Measurements from ENCODE around the gene MYO7B.

Gene MYO7B

DNA sequence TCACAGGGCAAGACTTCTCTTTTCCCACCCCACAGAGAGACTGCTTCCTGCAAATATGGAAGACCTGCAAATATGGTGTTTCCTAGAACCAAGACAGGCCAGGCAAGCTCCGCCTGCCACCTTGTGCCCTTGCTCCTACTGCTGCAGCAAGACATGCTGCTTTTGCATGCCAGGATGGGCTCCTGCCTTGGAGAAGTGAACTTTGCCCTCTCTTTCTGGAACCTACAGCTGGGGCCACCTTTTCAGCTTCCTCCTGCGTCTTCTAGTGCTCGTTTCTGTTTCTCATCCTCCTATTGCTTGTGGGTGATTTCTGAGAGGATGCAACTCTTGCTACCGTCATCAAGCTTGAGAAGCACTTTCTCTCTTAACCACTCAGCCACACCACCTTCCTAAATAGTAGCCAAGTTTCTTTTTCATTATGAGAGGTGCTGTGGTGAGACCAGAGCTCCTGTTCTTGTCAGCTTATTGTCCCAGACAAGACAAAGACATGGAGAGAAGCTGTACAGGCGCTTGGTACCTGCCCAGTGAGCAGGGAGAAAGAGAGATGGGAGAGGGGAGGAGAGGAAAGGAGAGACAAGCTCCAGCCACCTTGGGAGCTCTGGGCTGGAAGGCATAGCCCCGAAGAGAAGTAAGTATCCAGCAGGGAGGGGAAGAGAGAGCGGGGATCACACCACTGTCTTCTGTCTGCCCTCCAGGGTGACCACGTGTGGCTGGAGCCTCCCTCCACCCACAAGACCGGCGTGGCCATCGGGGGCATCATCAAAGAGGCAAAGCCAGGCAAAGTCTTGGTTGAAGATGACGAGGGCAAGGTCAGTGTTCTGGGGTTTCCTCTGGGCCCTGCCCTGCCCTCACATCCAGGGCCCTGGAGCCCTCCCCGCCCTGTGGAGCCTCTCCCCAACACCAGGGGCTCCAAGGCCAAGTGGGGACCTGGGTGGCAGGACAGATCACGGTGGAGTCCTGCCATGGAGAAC is 28.3 kb downstream of the MYO7B start:
- no peaks in the 10 kb centered on the region for H3K79me2 ChIP-seq
- no peak overlapping the region for H3K9ac ChIP-seq
- H3K4me2 ChIP-seq (ENCODE audit: low read length) = no peak overlapping the region
- H3K4me3 ChIP-seq (ENCODE audit: low read depth, low read length) = no peak overlapping the region
- no peaks in the 10 kb centered on the region for H3K36me3 ChIP-seq (ENCODE audit: control insufficient read depth, insufficient read depth, low read length)
- H3K4me1 ChIP-seq = no peaks in the 10 kb centered on the region
- no peaks in the 10 kb centered on the region for H3K27me3 ChIP-seq (ENCODE audit: control insufficient read depth, insufficient read depth, low read length)
- H3K9me3 ChIP-seq (ENCODE audit: control insufficient read depth, low read length) = no peaks in the 10 kb centered on the region
- TF ChIP-seq, protein P1, sequence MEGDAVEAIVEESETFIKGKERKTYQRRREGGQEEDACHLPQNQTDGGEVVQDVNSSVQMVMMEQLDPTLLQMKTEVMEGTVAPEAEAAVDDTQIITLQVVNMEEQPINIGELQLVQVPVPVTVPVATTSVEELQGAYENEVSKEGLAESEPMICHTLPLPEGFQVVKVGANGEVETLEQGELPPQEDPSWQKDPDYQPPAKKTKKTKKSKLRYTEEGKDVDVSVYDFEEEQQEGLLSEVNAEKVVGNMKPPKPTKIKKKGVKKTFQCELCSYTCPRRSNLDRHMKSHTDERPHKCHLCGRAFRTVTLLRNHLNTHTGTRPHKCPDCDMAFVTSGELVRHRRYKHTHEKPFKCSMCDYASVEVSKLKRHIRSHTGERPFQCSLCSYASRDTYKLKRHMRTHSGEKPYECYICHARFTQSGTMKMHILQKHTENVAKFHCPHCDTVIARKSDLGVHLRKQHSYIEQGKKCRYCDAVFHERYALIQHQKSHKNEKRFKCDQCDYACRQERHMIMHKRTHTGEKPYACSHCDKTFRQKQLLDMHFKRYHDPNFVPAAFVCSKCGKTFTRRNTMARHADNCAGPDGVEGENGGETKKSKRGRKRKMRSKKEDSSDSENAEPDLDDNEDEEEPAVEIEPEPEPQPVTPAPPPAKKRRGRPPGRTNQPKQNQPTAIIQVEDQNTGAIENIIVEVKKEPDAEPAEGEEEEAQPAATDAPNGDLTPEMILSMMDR (IDR thresholded peaks at IDR 0.05) = no peak
- no peak overlapping the region for H2AFZ ChIP-seq
- no peak overlapping the region for H3K27ac ChIP-seq

DNA sequence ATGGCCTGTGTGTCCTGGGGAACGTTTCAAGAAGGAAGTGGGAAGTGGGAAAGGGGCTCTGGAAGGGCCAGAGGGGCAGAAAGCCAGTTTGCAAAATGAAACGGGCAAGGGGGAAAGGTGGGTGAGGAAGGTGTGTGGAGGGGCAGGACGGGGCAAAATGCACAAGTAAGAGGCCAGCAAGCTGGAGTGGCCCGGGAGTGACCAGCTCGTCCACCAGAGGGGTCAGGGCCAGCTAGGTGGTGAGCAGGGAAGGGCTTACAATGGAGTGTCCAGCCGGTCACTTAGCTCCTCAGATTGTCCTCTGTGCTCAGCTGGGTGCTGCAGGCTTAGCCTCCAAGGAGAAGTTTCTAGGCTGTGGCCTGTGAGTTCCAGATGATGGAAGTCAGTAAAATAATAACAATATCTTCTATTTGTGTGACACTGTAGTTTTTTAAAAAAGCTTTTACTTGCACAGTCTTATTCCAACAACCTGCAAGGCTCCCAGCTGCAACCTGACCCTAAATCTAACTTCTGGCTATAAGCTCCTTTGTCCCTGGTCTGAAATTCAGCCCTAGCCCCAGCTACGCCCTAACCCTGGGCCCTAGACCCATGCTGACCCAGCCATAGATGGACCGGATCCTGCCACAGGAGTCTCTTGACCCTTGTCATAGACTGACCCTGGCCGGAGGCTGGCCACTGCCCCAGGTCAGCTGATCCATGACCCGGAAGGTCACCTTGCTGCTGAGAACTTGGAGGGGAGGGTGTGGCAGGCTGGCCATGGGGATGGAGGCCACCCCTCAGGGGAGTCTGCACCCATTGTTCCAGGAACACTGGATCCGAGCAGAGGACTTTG is 29.2 kb downstream of the MYO7B start:
- Histone ChIP-seq H3K4me1 (no peaks in the 10 kb centered on the region), H3K27ac (no peak overlapping the region), H3K4me2 (ENCODE audit: low read length) (no peak overlapping the region), H3K9me3 (ENCODE audit: control insufficient read depth, low read length) (no peaks in the 10 kb centered on the region), H3K27me3 (ENCODE audit: control insufficient read depth, insufficient read depth, low read length) (no peaks in the 10 kb centered on the region), H3K9ac (no peak overlapping the region), H3K79me2 (no peaks in the 10 kb centered on the region), H3K36me3 (ENCODE audit: control insufficient read depth, insufficient read depth, low read length) (no peaks in the 10 kb centered on the region), H3K4me3 (ENCODE audit: low read depth, low read length) (no peak overlapping the region), H2AFZ (no peak overlapping the region)
- TF ChIP-seq, protein P1 (IDR thresholded peaks at IDR 0.05) = no peak

DNA sequence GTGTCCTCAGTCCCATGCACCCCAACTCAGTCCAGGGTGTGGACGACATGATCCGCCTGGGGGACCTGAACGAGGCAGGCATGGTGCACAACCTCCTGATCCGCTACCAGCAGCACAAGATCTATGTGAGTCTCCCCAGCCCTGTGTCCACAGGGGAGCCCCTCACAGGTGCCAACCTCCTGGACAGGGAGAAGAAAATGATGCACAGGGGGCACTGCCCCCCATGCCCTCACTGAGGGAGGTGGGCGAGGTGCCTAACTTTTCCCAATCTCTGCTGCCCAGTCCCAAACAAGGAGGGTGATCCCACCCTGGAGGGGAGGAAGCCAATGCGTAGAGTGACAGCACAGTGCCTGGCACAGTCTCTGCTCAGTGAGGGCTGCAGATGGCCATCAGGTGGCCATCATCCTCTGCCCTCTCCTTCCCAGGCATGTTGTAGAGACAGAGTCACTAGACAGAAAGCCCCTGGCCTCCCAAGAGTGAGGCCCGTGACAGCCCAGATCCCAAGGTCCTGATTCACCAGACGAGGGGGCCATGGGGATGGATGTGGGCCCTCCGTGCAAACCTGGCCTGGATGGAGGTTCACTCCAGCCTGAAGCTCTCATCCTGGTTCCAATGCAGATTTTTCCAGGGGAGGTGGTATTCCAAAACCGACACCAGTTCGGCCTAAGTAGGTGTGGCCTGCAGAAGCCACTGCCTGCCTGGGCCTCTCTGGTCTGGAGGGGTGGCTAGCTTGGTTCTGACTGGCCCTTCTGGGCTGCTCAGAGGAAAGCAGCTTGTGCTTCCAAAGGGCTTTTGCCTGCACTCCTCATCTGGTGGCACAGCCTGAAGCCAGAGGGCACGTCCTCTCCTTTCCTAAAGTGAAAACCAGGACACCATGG is 30.0 kb downstream of the MYO7B start:
- H3K4me3 ChIP-seq (ENCODE audit: low read depth, low read length) = no peak overlapping the region
- H3K4me2 ChIP-seq (ENCODE audit: low read length) = no peak overlapping the region
- H2AFZ ChIP-seq = no peak overlapping the region
- H3K36me3 ChIP-seq (ENCODE audit: control insufficient read depth, insufficient read depth, low read length) = no peaks in the 10 kb centered on the region
- H3K79me2 ChIP-seq = no peaks in the 10 kb centered on the region
- no peak overlapping the region for H3K27ac ChIP-seq
- no peaks in the 10 kb centered on the region for H3K27me3 ChIP-seq (ENCODE audit: control insufficient read depth, insufficient read depth, low read length)
- no peaks in the 10 kb centered on the region for H3K9me3 ChIP-seq (ENCODE audit: control insufficient read depth, low read length)
- TF ChIP-seq, protein P1 (IDR thresholded peaks at IDR 0.05) = no peak
- no peaks in the 10 kb centered on the region for H3K4me1 ChIP-seq
- H3K9ac ChIP-seq = no peak overlapping the region

DNA sequence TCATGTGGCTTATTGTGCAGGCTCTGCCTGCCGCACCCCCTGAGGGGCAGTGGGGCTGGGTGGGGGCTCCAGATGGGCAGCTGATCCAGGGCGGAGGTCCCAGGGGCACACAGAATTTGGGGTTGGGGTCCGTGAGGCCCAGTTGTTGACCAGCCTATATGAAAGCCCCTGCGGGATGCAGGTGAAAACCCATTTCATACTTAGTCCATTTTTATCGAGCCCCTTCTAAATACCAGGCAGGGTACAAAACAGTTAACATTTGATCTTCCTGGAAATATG is 30.6 kb downstream of the MYO7B start:
- H2AFZ ChIP-seq = no peak overlapping the region
- no peaks in the 10 kb centered on the region for H3K36me3 ChIP-seq (ENCODE audit: control insufficient read depth, insufficient read depth, low read length)
- no peak overlapping the region for H3K4me3 ChIP-seq (ENCODE audit: low read depth, low read length)
- H3K79me2 ChIP-seq = no peaks in the 10 kb centered on the region
- H3K27ac ChIP-seq = no peak overlapping the region
- no peak overlapping the region for H3K4me2 ChIP-seq (ENCODE audit: low read length)
- H3K9ac ChIP-seq = no peak overlapping the region
- TF ChIP-seq, protein P1 (IDR thresholded peaks at IDR 0.05) = no peak
- no peaks in the 10 kb centered on the region for H3K4me1 ChIP-seq
- no peaks in the 10 kb centered on the region for H3K9me3 ChIP-seq (ENCODE audit: control insufficient read depth, low read length)
- H3K27me3 ChIP-seq (ENCODE audit: control insufficient read depth, insufficient read depth, low read length) = no peaks in the 10 kb centered on the region

Measured in parathyroid adenoma (tissue), 2 donors.